ENCODE data around the gene CCDC188.
A peak's percentile ranks its signal among the peaks of the same experiment; 100 is the strongest.

CCDC188 gene

GRCh38 chr22:20130731-20131596 is 19.9 kb downstream of the CCDC188 start (continued):
- TF ChIP-seq, protein P1, sequence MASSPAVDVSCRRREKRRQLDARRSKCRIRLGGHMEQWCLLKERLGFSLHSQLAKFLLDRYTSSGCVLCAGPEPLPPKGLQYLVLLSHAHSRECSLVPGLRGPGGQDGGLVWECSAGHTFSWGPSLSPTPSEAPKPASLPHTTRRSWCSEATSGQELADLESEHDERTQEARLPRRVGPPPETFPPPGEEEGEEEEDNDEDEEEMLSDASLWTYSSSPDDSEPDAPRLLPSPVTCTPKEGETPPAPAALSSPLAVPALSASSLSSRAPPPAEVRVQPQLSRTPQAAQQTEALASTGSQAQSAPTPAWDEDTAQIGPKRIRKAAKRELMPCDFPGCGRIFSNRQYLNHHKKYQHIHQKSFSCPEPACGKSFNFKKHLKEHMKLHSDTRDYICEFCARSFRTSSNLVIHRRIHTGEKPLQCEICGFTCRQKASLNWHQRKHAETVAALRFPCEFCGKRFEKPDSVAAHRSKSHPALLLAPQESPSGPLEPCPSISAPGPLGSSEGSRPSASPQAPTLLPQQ (tag by site-specific recombination; IDR thresholded peaks at IDR 0.05): peak; percentile 62; the same call in 1 of the 2 replicates
- no peak for TF ChIP-seq ZNF660 (tag by site-specific recombination; IDR thresholded peaks at IDR 0.05)
- TF ChIP-seq, protein P2, sequence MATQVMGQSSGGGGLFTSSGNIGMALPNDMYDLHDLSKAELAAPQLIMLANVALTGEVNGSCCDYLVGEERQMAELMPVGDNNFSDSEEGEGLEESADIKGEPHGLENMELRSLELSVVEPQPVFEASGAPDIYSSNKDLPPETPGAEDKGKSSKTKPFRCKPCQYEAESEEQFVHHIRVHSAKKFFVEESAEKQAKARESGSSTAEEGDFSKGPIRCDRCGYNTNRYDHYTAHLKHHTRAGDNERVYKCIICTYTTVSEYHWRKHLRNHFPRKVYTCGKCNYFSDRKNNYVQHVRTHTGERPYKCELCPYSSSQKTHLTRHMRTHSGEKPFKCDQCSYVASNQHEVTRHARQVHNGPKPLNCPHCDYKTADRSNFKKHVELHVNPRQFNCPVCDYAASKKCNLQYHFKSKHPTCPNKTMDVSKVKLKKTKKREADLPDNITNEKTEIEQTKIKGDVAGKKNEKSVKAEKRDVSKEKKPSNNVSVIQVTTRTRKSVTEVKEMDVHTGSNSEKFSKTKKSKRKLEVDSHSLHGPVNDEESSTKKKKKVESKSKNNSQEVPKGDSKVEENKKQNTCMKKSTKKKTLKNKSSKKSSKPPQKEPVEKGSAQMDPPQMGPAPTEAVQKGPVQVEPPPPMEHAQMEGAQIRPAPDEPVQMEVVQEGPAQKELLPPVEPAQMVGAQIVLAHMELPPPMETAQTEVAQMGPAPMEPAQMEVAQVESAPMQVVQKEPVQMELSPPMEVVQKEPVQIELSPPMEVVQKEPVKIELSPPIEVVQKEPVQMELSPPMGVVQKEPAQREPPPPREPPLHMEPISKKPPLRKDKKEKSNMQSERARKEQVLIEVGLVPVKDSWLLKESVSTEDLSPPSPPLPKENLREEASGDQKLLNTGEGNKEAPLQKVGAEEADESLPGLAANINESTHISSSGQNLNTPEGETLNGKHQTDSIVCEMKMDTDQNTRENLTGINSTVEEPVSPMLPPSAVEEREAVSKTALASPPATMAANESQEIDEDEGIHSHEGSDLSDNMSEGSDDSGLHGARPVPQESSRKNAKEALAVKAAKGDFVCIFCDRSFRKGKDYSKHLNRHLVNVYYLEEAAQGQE (tag by site-specific recombination; IDR thresholded peaks at IDR 0.05): no peak
- TF ChIP-seq, protein P3, sequence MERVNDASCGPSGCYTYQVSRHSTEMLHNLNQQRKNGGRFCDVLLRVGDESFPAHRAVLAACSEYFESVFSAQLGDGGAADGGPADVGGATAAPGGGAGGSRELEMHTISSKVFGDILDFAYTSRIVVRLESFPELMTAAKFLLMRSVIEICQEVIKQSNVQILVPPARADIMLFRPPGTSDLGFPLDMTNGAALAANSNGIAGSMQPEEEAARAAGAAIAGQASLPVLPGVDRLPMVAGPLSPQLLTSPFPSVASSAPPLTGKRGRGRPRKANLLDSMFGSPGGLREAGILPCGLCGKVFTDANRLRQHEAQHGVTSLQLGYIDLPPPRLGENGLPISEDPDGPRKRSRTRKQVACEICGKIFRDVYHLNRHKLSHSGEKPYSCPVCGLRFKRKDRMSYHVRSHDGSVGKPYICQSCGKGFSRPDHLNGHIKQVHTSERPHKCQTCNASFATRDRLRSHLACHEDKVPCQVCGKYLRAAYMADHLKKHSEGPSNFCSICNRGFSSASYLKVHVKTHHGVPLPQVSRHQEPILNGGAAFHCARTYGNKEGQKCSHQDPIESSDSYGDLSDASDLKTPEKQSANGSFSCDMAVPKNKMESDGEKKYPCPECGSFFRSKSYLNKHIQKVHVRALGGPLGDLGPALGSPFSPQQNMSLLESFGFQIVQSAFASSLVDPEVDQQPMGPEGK (tag by site-specific recombination; IDR thresholded peaks at IDR 0.05): peak; percentile 84; the same call in 1 of the 2 replicates
- TF ChIP-seq ZBTB7A (tag by site-specific recombination; IDR thresholded peaks at IDR 0.05; ENCODE audit: low read depth): no peak
- no peak for TF ChIP-seq ZNF670 (tag by site-specific recombination; IDR thresholded peaks at IDR 0.05; ENCODE audit: low read depth)
- TF ChIP-seq OSR2 (tag by site-specific recombination; IDR thresholded peaks at IDR 0.05): no peak
- no peak for TF ChIP-seq ZNF514 (tag by site-specific recombination; IDR thresholded peaks at IDR 0.05)
- no peak for TF ChIP-seq HOXD13 (CRISPR knock-in tag; IDR thresholded peaks at IDR 0.05; ENCODE audit: borderline replicate concordance)
- TF ChIP-seq ZNF529 (tag by site-specific recombination; IDR thresholded peaks at IDR 0.05; ENCODE audit: insufficient replicate concordance): no peak
- no peak for TF ChIP-seq ZNF544 (tag by site-specific recombination; IDR thresholded peaks at IDR 0.05)
- no peak for TF ChIP-seq ZNF157 (tag by site-specific recombination; IDR thresholded peaks at IDR 0.05)
- TF ChIP-seq ZBTB6 (tag by site-specific recombination; IDR thresholded peaks at IDR 0.05): no peak
- TF ChIP-seq ZNF654 (tag by site-specific recombination; IDR thresholded peaks at IDR 0.05; ENCODE audit: low read depth): no peak
- TF ChIP-seq ZNF558 (tag by site-specific recombination; IDR thresholded peaks at IDR 0.05): no peak
- TF ChIP-seq ZFP69B (tag by site-specific recombination; IDR thresholded peaks at IDR 0.05): peak; percentile 58; the same call in 1 of the 2 replicates
- TF ChIP-seq ZNF223 (tag by site-specific recombination; IDR thresholded peaks at IDR 0.05): no peak
- TF ChIP-seq, protein P4, sequence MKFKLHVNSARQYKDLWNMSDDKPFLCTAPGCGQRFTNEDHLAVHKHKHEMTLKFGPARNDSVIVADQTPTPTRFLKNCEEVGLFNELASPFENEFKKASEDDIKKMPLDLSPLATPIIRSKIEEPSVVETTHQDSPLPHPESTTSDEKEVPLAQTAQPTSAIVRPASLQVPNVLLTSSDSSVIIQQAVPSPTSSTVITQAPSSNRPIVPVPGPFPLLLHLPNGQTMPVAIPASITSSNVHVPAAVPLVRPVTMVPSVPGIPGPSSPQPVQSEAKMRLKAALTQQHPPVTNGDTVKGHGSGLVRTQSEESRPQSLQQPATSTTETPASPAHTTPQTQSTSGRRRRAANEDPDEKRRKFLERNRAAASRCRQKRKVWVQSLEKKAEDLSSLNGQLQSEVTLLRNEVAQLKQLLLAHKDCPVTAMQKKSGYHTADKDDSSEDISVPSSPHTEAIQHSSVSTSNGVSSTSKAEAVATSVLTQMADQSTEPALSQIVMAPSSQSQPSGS (tag by site-specific recombination; IDR thresholded peaks at IDR 0.05; ENCODE audit: low read depth): no peak
- no peak for TF ChIP-seq ZNF366 (tag by site-specific recombination; conservative IDR thresholded peaks at IDR 0.05)
- TF ChIP-seq, protein P5, sequence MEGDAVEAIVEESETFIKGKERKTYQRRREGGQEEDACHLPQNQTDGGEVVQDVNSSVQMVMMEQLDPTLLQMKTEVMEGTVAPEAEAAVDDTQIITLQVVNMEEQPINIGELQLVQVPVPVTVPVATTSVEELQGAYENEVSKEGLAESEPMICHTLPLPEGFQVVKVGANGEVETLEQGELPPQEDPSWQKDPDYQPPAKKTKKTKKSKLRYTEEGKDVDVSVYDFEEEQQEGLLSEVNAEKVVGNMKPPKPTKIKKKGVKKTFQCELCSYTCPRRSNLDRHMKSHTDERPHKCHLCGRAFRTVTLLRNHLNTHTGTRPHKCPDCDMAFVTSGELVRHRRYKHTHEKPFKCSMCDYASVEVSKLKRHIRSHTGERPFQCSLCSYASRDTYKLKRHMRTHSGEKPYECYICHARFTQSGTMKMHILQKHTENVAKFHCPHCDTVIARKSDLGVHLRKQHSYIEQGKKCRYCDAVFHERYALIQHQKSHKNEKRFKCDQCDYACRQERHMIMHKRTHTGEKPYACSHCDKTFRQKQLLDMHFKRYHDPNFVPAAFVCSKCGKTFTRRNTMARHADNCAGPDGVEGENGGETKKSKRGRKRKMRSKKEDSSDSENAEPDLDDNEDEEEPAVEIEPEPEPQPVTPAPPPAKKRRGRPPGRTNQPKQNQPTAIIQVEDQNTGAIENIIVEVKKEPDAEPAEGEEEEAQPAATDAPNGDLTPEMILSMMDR (tag by site-specific recombination; IDR thresholded peaks at IDR 0.05): no peak
- no peak for TF ChIP-seq ZBTB1 (tag by site-specific recombination; IDR thresholded peaks at IDR 0.05)
- no peak for TF ChIP-seq ZNF747 (tag by site-specific recombination; IDR thresholded peaks at IDR 0.05)
- TF ChIP-seq, protein P6, sequence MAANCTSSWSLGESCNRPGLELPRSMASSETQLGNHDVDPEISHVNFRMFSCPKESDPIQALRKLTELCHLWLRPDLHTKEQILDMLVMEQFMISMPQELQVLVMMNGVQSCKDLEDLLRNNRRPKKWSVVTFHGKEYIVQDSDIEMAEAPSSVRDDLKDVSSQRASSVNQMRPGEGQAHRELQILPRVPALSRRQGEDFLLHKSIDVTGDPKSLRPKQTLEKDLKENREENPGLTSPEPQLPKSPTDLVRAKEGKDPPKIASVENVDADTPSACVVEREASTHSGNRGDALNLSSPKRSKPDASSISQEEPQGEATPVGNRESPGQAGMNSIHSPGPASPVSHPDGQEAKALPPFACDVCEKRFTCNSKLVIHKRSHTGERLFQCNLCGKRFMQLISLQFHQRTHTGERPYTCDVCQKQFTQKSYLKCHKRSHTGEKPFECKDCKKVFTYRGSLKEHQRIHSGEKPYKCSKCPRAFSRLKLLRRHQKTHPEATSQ (tag by site-specific recombination; IDR thresholded peaks at IDR 0.05): no peak
- TF ChIP-seq, protein P7, sequence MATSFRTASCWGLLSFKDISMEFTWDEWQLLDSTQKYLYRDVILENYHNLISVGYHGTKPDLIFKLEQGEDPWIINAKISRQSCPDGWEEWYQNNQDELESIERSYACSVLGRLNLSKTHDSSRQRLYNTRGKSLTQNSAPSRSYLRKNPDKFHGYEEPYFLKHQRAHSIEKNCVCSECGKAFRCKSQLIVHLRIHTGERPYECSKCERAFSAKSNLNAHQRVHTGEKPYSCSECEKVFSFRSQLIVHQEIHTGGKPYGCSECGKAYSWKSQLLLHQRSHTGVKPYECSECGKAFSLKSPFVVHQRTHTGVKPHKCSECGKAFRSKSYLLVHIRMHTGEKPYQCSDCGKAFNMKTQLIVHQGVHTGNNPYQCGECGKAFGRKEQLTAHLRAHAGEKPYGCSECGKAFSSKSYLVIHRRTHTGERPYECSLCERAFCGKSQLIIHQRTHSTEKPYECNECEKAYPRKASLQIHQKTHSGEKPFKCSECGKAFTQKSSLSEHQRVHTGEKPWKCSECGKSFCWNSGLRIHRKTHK (tag by site-specific recombination; IDR thresholded peaks at IDR 0.05): no peak
